Testis (tissue), 3 donors: Measurements from ENCODE around the gene SLC9A9. TPM values are rescaled to one million over a fixed set of nuclear protein-coding genes. Genes with fewer than 3 reads are reported as not detected.

Source experiments
- DNase-seq: peaks from one replicate; pipeline ENCODE4 v3.0.0-alpha.2; 2019
- H3K27ac ChIP-seq, 2 donors: fragments of 200-600 bp; sonication (generic); one replicate each; pipeline ENCODE4 v1.5.1; 2019
- H3K27me3 ChIP-seq: fragments of 200-600 bp; sonication (generic); one replicate; pipeline ENCODE4 v1.5.1; 2019
- H3K36me3 ChIP-seq: fragments of 200-600 bp; sonication (generic); one replicate; pipeline ENCODE4 v1.5.1; 2017; ENCODE audit warnings: low read depth; ENCODE audit errors: missing control alignments
- H3K4me1 ChIP-seq: fragments of 200-600 bp; sonication (generic); one replicate; pipeline ENCODE4 v1.5.1; 2019
- H3K4me3 ChIP-seq, 2 donors: fragments of 200-600 bp; sonication (generic); one replicate each; pipeline ENCODE4 v1.5.1; 2017 to 2019
- H3K9me3 ChIP-seq: fragments of 200-600 bp; sonication (generic); one replicate; pipeline ENCODE4 v1.5.1; 2017
- CTCF ChIP-seq, 3 experiments: fragments of 450-650 bp in 2 of 3; fragments of 200-600 bp in 1 of 3; sonication (generic) in 1 of 3; IDR thresholded peaks; one replicate each; pipeline ENCODE4 v1.5.1; 2016 to 2019; ENCODE audit warnings: antibody characterized with exemption in 3 of 3, mild to moderate bottlenecking in 2 of 3, moderate library complexity in 1 of 3
- POLR2A ChIP-seq: fragments of 450-650 bp; IDR thresholded peaks from one replicate; pipeline ENCODE4 v1.6.1; 2017; ENCODE audit warnings: antibody characterized with exemption, mild to moderate bottlenecking, moderate library complexity
- WGBS, 2 donors: methylation state at CpG; one replicate each; pipeline ENCODE4 v1.1.5; 2018; 5-methylcytosine and 5-hydroxymethylcytosine counted together
- intact Hi-C: fragments of 100-400 bp; cut with DNase I; formaldehyde crosslinking; loops from one replicate; pipeline ENCODE4 v1.15.1; 2023; ENCODE audit warnings: low total_unique reads
- polyA plus RNA-seq: library from polyadenylated mRNA; stranded (reverse); fragments of 350-450 nt; fragmentation: Illumina TruSeq; extraction: RNeasy Lipid Tissue Mini Kit (QIAGEN cat#74804); gene quantifications from one replicate; pipeline ENCODE4 v1.2.3, GENCODE V29; 2014; ENCODE audit warnings: low read depth, low replicate concordance; ENCODE audit not compliant: insufficient read depth
- total RNA-seq, 2 donors: library from RNA; depleted of rRNA; stranded (reverse); fragments of >200 nt; gene quantifications; one replicate each; pipeline ENCODE4 v1.2.3, GENCODE V29; 2016

The SLC9A9 gene
- total and polyA plus RNA-seq, 3 donors from 2014 or later = 2.7 to 6.6 (median 4.3) TPM

GRCh38 chr3:143849854-143850549 is 1.7 kb upstream of the SLC9A9 start:
- Histone ChIP-seq H3K27ac (no peak overlapping the region), H3K4me1 (peaks cover 10% of the 10 kb centered on the region), H3K36me3 (no peaks in the 10 kb centered on the region), H3K27me3 (no peaks in the 10 kb centered on the region), H3K9me3 (no peaks in the 10 kb centered on the region), H3K4me3 (no peak overlapping the region)
- WGBS, 2 donors = 38 to 46% methylated on average over 4 of the region's 4 CpGs
- DNase-seq = no peak
- no peak for TF ChIP-seq CTCF (IDR thresholded peaks at IDR 0.05)
- no peak for TF ChIP-seq POLR2A
- intact Hi-C loops = no loop called here

GRCh38 chr3:143848704-143849103 is 436 bp upstream of the SLC9A9 start:
- Histone ChIP-seq H3K4me1 (peaks cover 10% of the 10 kb centered on the region), H3K27ac (no peak overlapping the region), H3K27me3 (no peaks in the 10 kb centered on the region), H3K36me3 (no peaks in the 10 kb centered on the region), H3K9me3 (no peaks in the 10 kb centered on the region), H3K4me3 (no peak overlapping the region)
- DNase-seq = no peak
- intact Hi-C loops = no loop called here
- 50 to 55% methylated on average over 2 of the region's 2 CpGs for WGBS, 2 donors
- TF ChIP-seq CTCF (IDR thresholded peaks at IDR 0.05) (no peak), POLR2A (no peak)

- Histone ChIP-seq H3K27ac (no peak overlapping the region), H3K27me3 (no peaks in the 10 kb centered on the region), H3K9me3 (no peaks in the 10 kb centered on the region), H3K4me1 (peaks cover 3% of the 10 kb centered on the region), H3K36me3 (no peaks in the 10 kb centered on the region), H3K4me3 (no peak overlapping the region)
- 97 to 98% methylated on average over 2 of the region's 2 CpGs for WGBS, 2 donors
- no peak for TF ChIP-seq POLR2A
- TF ChIP-seq CTCF (IDR thresholded peaks at IDR 0.05) = no peak
- no peak for DNase-seq
- intact Hi-C loops = no loop called here
Observed at GRCh38 chr3:143843587-143843986, 4.7 kb downstream of the SLC9A9 start.

GRCh38 chr3:143840636-143841035 is 7.6 kb downstream of the SLC9A9 start:
- no peak overlapping the region for H3K27ac ChIP-seq
- 61 to 71% methylated on average over 4 of the region's 4 CpGs for WGBS, 2 donors
- DNase-seq = no peak
- H3K36me3 ChIP-seq = no peaks in the 10 kb centered on the region
- TF ChIP-seq CTCF (IDR thresholded peaks at IDR 0.05) (no peak), POLR2A (no peak)
- no peaks in the 10 kb centered on the region for H3K27me3 ChIP-seq
- H3K4me1 ChIP-seq = no peaks in the 10 kb centered on the region
- H3K9me3 ChIP-seq = no peaks in the 10 kb centered on the region
- intact Hi-C loops = no loop called here
- H3K4me3 ChIP-seq = no peak overlapping the region

- intact Hi-C loops = no loop called here
- DNase-seq = no peak
- H3K27me3 ChIP-seq = no peaks in the 10 kb centered on the region
- TF ChIP-seq CTCF (IDR thresholded peaks at IDR 0.05) (no peak), POLR2A (no peak)
- no peaks in the 10 kb centered on the region for H3K4me1 ChIP-seq
- no peaks in the 10 kb centered on the region for H3K9me3 ChIP-seq
- no peaks in the 10 kb centered on the region for H3K36me3 ChIP-seq
- no peak overlapping the region for H3K27ac ChIP-seq
- WGBS, 2 donors = 83 to 93% methylated on average over 2 of the region's 2 CpGs
- H3K4me3 ChIP-seq = no peak overlapping the region
Observed at GRCh38 chr3:143839980-143840379, 8.3 kb downstream of the SLC9A9 start.
